SK-N-MC (cell line): ENCODE data around the gene PARVA.

Experiments used
- EZH2 ChIP-seq: fragments of 200-600 bp; sonication (generic); IDR thresholded peaks from one replicate; pipeline ENCODE4 v1.6.1; 2017; ENCODE audit warnings: antibody characterized with exemption
- FOXP2 ChIP-seq: optimal IDR thresholded peaks from 2 replicates; pipeline ENCODE3; 2011; ENCODE audit warnings: mild to moderate bottlenecking, moderate library complexity; ENCODE audit not compliant: insufficient read depth; ENCODE audit errors: extremely low read length, control extremely low read depth
- POLR2AphosphoS5 ChIP-seq: IDR thresholded peaks from 2 replicates; pipeline ENCODE4 v1.6.1; 2012; ENCODE audit warnings: mild to moderate bottlenecking, low read depth, low read length, borderline replicate concordance

DNA sequence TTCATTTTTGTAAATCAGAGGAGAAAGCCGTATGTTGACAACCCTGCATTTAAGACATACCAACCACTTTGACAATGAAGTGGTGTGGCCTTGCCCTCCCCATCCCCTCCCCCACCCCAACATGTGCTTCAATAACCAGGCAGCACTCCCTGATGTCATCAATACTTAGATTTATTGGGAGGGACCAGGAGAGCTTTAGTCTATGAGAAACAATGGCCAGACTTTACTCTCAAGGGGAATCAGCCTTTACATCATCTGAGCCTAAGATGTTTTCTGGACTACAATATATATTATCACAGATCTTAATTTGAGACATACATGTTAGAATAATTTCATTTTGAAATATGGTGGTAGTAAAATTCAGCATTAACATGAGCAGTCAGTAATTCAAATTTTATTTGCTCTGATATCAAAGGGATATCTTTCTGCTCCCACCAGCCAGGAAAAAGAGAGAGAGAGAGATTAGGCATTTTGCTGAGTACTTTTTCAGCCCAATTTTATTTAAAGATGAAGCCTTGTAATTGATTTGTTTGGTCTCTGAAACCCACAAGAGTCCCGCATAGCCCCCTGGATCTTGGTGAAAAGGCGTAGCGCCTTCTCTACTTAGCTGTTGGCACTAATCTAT, 38.1 kb downstream of the PARVA start:
- TF ChIP-seq EZH2: no peak
- no peak for TF ChIP-seq POLR2AphosphoS5
- no peak for TF ChIP-seq FOXP2
